ENCODE results near the gene SESN1.

DNA sequence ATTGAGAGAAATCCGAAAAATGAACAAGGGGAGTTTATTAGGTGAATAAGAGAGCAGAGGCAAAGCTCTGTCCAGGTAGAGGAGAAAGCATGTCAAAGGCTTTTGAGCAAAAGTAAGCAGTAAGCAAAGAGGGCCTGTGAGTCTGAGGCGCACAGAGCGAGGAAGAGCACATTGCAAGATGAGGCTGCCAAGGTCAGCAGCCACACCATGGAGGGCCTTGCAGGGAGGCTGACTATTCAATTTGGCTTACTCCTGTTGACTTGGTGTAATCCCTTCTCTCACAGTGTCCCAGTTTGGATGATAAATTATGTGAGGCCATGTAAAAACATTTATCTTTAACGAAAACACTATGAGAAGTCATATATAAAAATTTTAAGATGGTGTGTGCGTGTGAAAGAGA lies 32.4 kb downstream of the SESN1 start:
- TF ChIP-seq EZH2 (IDR thresholded peaks at IDR 0.05; ENCODE audit: borderline replicate concordance, low read length) (no peak), CTCF (conservative IDR thresholded peaks at IDR 0.05 in 1 of 2, IDR thresholded peaks at IDR 0.05 in 1 of 2; ENCODE audit: extremely low read depth in 1 of 2, insufficient read depth in 1 of 2, low read depth in 1 of 2, low read length in 2 of 2) (no peak)

Measured in mammary epithelial cell (primary cell).